GM21529 (cell line): ENCODE data around the gene C2orf74.
"Not testable (repeated sequence)": the region's sequence is repeated elsewhere in the genome, so short reads cannot be mapped to it uniquely, and the experiment has no call there.

Source experiments
- ATAC-seq: cut with Tn5 transposase; IDR thresholded peaks from one replicate; pipeline ENCODE4 v1.9.1; 2021; ENCODE audit not compliant: unreplicated experiment

C2orf74 gene

DNA sequence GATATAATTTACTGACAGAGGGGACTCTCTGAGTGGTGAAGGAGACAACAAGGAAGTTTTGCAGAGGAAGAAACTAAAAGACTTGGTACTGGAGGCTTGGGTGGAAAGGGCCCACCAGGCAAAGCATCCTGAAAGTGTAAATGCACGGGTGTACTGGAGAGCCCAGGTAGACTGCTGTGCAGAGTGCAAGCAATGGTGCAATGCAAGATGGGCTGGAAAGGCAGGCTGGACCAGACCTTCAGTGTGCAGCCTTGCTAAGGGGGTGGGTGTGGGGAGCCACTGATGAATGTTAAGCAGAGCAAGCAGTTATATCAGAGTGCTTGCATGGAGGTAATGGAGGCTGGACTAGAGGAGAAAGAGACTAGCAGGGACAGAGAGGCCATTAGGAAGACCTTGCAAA is 10.7 kb downstream of the C2orf74 start:
- no peak for ATAC-seq

DNA sequence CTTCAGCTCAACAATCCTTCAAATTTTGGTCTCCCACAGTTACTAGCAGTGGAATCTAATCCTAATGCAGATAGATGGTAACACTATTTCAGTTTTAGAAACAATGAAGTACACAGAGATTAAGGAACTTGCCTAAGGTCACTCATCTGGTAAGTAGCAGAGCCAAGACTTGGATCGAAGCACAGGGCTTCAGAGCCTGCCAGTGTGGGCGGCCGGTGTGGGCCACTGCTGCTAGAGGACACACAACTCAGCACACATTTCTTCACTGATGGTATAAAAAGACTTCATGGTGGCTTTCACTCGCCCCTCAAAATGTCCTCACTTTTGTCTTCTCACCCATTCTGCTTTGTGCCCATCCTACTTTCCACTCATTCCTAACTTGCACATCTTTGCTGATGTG is 11.1 kb downstream of the C2orf74 start:
- no peak for ATAC-seq

DNA sequence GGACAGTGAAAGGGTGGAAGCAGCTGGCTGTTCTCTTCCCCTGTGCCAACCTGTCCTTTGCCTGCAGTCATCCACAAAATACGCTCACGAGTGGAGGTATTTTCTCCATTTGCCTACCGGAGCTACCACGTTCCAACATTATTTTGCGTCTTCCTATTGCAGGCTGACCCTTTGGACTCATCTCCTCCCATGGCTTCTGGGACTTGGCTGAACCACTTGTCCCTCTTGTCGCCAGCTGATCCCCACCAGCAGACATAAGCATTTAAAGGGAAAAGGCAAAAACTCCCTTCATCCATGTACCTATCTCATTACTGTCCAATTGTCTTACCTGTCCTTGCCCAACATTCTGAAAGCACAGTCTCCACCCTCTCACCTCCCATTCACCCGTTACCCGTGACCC is 13.0 kb downstream of the C2orf74 start:
- ATAC-seq = no peak

DNA sequence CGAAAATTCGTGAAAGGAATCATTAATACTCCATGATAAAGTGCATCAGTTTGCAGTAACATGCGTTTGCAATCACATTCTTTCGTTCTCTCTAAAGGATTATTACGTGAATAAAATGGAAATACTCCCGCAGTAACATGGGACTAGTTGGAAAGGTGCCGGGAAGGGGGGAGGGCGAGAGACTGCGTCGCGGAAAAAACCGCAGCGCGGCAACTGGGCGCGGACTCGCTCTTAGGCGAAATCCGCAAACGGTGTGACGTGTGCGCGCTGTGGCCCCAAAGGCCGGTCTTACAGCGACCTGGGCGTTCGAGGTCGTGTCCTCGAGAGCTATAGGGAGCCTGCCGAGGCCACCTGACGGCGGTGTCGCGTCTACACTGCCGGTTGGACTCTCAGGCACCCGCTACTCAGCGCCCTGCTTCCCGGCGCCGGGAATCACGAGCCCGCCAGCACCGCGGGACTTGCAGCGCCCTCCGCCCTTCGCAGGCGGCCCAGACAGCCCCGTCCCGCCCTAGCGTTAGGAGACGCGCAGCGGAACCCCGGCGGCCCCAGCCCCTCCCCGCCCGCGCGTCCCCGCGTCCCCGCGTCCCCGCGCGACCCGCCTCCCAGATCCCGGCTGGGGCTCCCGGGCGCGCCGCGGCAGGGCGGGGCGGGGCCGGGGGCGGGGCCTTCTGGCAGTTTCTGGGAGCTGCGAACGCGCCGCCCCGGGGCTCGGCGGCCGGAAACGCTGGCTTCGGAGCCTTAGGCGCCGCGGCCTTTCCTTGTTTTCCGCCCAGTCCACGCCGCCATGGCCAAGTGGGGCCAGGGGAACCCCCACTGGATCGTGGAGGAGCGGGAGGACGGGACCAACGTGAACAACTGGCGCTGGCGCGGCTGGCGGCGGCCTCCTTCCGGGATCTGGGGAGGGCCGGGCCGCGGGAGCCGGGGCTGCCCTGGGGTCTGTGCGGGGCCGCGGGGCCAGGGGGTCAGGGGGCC is 15.1 kb downstream of the C2orf74 start:
- peak; percentile 74 for ATAC-seq

DNA sequence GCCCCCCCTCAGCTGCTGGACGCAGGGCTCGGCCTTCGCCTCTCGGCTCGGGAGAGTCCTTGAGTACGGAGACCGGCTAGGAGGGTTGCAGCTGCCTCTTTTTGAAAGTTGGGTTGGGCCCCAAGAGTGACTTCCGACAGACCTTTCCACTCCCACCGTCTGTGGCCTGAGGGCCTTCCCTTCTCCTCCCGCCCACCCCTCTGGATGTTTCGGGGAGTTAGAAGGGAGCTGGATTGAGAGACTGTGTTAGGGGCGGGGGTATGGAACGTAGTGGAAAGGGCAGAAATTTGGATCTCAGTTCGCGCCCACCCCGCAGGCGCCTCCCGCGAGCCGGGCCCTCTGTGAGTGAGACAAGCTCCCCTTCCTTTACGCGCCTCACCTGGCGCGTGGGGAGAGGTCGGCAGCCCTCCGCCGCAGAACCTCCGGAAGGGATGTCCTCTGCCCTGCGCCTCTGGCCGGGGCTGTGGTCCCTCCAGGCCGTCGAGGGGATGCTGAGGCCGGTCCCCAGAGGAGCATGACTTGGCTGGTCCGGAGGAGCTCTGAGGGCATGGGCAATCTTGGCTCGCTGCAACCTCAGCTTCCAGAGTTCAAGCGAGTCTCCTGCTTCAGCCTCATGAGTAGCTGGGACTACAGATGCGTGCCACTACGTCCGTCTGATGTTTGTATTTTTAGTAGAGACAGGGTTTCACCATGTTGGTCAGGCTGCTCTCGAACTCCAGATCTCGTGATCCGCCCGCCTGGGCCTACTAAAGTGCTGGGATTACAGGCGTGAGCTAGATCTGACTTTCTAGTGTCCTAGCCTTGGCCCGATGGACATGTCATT is 15.9 kb downstream of the C2orf74 start:
- peak; percentile 34 for ATAC-seq

DNA sequence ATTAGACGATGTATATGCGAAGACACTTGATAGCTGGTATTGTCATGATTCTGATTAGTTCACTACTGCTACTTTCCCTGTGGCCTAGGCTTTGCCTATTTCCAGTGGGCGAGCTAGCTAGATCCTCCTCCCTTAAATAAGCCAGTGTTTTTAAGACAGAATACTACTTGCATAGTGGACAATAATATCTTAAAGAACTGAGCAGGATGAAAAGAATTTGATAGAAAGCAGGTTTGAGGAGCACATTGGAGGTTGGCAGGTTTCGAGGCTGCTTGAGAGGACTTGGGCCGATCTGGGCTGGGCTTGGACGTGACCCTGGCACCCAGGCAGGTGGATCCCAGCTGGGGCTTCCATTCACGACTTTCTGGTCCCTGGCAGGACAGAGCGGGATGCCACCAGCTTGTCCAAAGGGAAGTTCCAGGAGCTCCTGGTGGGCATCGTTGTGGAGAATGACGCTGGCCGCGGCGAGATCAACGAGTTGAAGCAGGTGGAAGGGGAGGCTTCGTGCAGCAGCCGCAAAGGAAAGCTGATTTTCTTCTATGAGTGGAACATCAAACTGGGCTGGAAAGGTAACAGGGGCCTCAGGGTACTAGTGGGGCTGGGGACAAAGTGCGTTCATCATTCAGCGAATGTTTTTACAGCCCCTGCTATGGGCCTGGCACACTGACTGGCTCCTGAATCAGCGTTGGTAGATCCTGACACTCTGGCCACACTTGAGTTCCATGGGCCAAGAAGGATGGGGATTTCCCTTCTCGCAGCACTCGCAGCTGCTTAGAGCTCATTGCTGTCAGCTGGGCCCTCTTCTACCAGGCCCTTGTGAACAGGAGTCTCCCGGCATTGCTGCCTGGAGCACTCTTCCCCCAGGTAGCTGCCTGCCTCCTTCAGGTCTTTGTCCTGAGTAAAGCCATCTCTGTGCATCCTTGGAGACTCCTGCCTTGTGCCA is 16.9 kb downstream of the C2orf74 start:
- no peak for ATAC-seq

DNA sequence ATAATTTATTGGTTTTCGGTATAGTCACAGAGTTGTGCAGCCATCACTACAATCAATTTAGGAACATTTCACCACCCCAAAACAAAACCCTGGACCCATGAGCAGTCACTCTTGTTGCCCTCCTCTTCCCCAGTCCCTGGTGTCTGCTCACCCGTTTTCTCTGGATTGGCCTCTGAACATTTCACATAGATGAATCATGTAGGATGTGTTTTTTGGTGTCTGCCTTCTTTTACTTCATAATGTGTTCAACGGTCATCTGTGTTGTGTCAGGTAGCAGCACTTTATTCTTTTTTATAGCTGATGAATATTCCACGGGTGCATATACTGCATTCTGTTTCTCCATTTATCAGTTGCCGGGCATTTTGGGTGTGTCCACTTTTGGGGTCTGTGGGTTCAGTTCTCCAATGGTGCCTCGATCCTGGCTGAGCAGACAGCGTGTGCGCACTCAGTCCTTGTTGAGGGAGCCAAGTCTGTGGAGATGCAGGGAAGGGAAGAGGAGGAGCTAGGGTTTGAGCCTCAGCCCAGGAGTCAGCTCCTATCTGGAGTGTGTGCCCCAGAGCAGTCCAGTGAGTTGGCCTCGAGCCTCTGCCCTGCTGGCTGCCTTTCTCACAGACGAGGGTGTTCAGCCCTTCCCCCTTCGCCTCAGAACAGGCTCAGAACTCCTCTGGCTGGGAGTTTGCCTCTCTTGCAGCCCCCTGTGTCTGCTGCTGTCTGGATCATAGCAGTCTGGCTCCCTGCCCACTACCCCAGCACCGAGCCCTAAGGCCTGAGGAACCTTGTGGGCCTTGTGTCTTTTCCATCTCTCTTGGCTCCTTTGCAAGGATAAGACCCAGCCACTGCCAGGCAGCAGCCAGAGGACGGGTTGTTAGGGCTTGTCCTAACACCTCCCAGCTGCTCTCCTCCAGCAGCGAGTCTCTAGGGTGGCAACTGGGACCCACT is 18.0 kb downstream of the C2orf74 start:
- no peak for ATAC-seq

DNA sequence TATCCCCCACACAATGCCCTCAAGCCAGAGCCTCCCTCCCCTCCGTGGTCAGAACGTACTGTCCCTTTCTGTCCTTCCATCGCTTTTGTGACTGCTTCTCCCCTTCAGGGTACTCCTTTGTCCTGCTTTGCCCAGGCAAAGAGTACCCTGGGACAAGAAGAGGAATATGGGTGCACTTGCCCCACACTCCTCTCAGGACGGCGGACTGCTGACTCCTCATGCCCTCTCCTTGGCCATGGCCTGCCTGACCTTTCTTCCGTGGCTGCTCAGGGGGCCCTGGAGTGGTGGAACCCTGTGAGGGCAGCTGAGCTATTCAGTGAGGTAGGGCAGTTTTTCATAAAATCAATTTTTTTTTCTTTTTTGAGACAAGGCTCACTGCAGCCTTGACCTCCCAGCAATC is 18.7 kb downstream of the C2orf74 start:
- ATAC-seq = no peak

DNA sequence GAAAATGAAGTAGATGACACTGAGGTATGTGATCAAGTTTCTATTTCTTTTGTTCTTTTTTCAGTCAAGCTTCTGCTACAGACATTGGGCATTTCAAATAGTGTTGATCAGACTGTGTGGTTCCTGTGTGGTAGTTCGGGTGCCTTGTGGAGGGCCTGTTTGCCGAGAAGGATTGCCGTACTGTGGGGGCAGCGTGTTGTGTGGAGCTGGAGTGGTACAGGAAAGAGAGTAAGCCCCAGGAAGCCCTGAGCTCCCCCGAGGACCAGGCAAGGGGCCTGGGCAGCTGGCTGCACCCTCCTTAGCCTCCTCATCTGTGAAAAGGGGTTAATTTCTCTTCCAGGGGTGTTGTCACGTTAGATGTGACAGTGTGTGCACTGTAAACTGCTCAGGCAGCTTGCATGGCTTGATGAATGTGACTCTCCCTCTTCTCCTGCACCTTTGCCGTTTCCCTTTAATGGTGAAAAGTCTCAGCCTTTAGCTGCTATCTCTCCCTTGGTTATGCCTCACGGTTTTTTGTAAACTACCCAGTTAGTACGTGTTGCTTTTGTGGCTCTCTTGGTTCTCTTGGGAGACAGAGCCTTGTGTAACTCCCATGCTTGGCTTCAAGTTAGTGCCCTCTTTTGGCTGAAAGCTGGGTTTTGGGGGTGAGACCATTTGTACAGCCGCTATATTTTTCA is 19.5 kb downstream of the C2orf74 start:
- ATAC-seq = no peak

DNA sequence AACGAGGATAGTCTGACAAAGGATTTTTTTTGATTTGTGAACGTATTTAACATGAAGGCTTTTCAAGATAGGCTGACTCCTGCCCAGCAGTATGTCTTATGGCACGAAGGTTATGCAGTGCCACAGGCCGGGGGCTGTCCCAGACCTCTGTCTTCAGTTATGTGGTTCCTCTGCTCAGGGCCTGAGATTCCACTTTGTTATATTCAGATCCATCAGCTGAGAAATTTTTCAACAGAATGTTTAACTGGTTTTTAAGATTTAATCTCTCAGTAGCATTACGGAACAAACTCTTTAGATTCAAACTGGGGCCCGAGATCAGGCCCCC is 20.0 kb downstream of the C2orf74 start:
- no peak for ATAC-seq

DNA sequence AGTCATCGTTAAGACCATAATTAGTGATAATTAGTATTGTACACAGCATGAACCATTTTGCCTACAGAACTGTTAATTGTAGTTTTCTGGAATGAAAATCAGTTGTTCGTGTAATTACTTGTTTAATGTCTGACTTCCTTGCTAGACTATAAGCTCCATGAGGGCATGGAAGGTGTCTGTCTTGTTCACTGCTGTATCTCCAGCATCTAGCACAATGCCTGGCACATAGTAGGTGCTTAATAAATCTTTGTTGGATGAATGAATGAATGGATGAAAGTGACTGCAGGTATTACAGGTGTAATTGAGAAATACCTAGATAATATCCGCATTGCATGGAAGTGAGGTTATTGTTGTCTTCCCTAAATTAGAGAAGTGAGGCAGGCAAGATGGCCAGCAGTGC is 21.8 kb downstream of the C2orf74 start:
- no peak for ATAC-seq

DNA sequence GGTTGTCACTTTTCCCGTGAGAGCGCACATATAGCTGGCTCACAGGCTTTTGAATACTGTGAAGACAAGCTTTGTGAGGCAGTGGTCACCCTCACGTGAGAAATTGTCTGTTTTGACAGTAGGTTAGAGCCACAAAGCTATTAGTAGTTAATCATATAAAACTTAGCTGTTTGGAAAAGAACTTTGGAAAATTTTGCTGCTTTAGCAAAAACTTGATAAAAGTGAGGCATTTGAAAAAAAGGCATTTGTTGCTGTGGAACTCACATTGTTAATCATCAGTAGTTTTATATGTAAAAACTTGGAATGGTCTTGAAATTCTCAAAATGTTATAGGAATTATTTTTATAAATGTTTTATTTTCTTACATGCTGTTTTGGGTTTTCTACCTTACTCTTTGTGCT is 22.3 kb downstream of the C2orf74 start:
- ATAC-seq = no peak

DNA sequence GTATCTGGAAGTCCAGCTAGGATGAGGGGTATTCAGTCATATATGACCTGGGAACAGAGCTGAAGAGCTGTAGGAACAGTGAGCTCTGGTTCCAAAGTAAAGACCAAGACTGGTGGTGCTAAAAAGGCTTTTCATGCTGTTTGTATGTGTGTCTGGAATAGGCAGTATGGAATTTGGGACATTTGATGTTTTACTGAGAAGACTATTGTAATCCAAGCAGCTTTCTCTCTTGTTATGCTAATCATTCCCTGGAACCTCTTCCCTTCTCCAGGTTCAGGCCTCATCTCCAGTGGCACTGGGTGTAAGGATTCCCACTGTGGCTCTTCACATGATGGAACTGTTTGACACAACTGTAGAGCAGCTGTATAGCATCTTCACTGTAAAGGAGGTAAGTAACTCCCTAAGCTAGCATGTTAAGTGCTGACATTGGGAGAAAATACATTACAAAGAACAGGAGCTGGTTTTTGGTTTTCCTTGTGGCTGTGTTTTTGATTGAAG is 23.3 kb downstream of the C2orf74 start:
- no peak for ATAC-seq

DNA sequence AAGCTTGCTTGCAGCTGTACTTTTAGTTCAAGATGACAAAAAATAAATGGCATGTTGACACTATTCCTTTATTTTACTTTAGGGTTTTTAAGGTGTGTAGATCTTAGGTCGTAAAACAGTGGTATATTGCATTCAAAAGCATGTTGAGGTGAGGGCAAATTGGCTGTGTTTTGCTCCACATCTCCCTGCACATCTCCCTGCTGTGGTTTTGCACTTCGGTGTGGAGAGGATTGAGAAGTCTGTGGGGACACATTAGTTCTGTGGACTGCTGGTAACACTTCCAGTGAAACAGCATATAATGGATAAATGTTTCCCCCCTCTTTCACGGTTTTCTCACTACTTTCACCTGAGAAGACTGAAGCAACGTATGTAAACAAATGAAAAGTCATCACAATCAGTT is 25.1 kb downstream of the C2orf74 start:
- no peak for ATAC-seq

DNA sequence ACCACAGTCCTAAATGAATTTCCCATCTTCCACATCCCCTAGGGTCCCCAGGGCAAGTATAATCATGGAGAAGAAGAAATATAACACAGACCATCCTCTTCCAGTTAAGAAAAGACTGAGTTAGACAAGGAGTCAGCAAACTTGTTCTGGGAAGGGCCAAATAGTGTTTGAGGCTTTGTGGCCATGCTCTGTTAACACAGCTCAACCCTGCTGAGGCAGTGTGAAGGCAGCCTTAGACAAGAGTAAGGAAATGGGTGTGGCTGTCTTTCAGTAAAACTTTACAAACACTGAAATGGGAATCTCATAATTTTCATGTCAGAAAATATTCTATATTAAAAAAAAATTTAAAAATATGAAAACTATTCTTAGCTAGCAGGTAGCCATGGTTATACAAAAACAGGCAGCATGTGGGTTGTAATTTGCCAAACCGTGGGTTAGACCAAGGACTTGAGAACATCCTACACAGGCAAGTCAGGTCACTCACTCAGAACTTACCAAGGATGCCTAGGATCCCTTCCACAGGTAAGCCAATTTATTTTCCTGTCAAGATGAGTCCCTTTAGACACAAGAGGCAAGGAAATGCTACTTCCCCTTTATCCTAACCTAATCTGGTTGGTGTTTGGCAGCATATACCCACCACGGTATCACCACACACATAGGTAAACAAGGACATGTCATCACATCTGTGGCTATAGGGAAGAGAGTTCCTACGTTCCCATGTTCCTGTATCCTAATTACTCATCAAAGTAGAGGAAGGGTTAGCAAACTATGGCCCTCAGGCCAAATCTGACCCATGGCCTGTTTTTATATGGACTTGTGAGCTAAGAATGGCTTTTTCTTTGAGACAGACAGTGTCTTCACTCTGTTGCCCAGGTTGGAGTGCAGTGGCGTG is 31.9 kb downstream of the C2orf74 start:
- no peak for ATAC-seq

DNA sequence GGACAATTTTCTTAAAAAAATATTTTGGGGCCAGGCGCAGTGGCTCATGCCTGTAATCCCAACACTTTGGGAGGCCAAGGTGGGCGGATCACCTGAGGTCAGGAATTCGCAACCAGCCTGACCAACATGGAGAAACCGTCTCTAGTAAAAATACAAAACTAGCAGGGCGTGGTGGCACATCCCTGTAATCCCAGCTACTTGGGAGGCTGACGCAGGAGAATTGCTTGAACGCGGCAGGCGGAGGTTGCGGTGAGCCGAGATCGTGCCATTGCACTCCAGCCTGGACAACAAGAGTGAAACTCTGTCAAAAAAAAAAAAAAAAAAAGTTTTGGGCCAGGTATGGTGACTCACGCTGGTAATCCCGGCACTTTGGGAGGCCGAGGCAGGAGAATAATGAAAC is 32.7 kb downstream of the C2orf74 start:
- ATAC-seq = not testable (repeated sequence)

DNA sequence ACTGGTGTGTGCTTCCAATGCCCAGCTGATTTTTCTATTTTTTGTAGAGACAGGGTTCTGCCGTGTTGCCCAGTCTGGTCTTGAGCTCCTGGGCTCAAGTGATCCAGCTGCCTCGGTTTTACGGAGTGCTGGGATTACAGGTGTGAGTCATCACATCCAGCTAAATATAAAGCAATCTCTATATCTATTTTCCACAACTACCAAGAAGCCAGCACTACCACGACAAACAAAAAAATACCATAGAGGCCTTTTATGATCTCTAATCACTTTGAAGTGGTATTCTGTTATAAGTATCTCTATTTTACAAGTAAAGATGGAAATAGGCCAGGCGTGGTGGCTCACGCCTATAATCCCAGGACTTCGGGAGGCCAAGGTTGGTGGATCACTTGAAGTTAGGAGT is 34.7 kb downstream of the C2orf74 start:
- no peak for ATAC-seq

DNA sequence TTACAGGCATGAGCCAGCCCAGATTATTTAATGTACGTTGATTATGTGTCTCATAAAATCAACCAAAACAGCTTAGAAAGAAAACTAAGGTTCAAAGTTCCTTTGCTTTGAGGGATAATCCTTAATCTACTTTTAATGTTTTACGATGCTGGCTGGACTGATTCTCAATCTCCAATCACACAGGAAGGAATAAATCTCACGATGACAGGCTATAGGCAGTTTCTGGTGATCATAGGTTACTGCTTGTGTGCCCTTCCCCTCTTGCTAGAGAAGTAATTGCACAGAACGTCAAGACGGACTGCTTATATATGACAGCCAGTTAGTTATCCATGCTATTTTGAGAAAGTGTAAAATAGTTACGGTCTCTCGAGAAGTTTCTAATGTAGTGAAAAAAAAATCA is 43.1 kb downstream of the C2orf74 start:
- ATAC-seq = no peak
